Measurements from ENCODE around the gene CLEC4M.

DNA sequence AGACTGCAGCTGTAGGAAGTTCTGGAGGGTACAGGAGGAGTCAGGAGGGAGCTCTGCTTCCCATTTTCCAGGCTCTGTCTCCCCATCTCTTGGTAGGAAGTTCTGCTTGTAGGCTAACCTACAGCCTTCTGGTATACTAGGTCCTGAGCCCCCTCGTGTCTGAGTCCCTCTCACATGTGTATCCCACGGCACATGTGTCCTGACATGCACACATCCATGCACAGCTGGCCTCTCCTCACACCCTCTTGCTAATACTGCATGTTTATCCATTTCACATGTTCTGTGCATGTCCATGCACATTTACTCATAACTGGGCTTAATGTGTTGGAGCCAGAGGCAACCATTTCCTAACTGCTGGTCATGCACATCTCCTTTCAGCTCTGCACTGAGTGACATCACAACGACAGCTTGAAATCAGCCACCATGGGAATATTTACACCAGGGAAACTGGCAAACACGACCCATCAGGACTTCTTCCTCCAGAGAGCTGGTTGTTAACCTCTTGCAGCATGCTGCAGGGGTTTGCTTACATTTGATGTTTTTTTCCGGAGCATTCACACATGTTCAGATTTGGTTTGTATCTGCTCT, 18.8 kb upstream of the CLEC4M start:
- TF ChIP-seq, protein P1, sequence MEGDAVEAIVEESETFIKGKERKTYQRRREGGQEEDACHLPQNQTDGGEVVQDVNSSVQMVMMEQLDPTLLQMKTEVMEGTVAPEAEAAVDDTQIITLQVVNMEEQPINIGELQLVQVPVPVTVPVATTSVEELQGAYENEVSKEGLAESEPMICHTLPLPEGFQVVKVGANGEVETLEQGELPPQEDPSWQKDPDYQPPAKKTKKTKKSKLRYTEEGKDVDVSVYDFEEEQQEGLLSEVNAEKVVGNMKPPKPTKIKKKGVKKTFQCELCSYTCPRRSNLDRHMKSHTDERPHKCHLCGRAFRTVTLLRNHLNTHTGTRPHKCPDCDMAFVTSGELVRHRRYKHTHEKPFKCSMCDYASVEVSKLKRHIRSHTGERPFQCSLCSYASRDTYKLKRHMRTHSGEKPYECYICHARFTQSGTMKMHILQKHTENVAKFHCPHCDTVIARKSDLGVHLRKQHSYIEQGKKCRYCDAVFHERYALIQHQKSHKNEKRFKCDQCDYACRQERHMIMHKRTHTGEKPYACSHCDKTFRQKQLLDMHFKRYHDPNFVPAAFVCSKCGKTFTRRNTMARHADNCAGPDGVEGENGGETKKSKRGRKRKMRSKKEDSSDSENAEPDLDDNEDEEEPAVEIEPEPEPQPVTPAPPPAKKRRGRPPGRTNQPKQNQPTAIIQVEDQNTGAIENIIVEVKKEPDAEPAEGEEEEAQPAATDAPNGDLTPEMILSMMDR (optimal IDR thresholded peaks at IDR 0.05 in 1 of 3, IDR thresholded peaks at IDR 0.05 in 1 of 3, conservative IDR thresholded peaks at IDR 0.05 in 1 of 3; ENCODE audit: extremely low read depth in 1 of 3, insufficient read depth in 2 of 3, low read length in 3 of 3) = no peak
- TF ChIP-seq EZH2 (IDR thresholded peaks at IDR 0.05; ENCODE audit: low read length) = no peak
